ENCODE results near the gene IGF1.

The IGF1 gene

GRCh38 chr12:102480406-102480805 is at the start of gene IGF1:
IGF1 (minus strand) TSS chr12:102480563; CDS start chr12:102480381, 182 bp downstream.
- DNase-seq = no peak

- DNase-seq = no peak
Observed at GRCh38 chr12:102528111-102528510, 47.7 kb upstream of the IGF1 start.

GRCh38 chr12:102527171-102527720 is 46.9 kb upstream of the IGF1 start:
- no peak for DNase-seq

GRCh38 chr12:102526656-102527055 is 46.3 kb upstream of the IGF1 start:
- no peak for DNase-seq

GRCh38 chr12:102522768-102523167 is 42.4 kb upstream of the IGF1 start:
- DNase-seq = no peak

- DNase-seq = no peak
Observed at GRCh38 chr12:102521662-102522277, 41.4 kb upstream of the IGF1 start.

- no peak for DNase-seq
Observed at GRCh38 chr12:102518871-102519270, 38.5 kb upstream of the IGF1 start.

GRCh38 chr12:102514696-102515095 is 34.3 kb upstream of the IGF1 start:
- no peak for DNase-seq

GRCh38 chr12:102513739-102514138 is 33.4 kb upstream of the IGF1 start:
- no peak for DNase-seq

GRCh38 chr12:102513272-102513671 is 32.9 kb upstream of the IGF1 start:
- no peak for DNase-seq

GRCh38 chr12:102512523-102512922 is 32.2 kb upstream of the IGF1 start:
- no peak for DNase-seq

GRCh38 chr12:102511575-102511974 is 31.2 kb upstream of the IGF1 start:
- DNase-seq = no peak

GRCh38 chr12:102510463-102510862 is 30.1 kb upstream of the IGF1 start:
- DNase-seq = no peak

GRCh38 chr12:102510031-102510430 is 29.7 kb upstream of the IGF1 start:
- DNase-seq = no peak

- DNase-seq = no peak
Observed at GRCh38 chr12:102509123-102509626, 28.8 kb upstream of the IGF1 start.

GRCh38 chr12:102508052-102508451 is 27.7 kb upstream of the IGF1 start:
- no peak for DNase-seq

GRCh38 chr12:102507301-102507700 is 26.9 kb upstream of the IGF1 start:
- DNase-seq = no peak

GRCh38 chr12:102504871-102505270 is 24.5 kb upstream of the IGF1 start:
- no peak for DNase-seq

GRCh38 chr12:102504280-102504679 is 23.9 kb upstream of the IGF1 start:
- DNase-seq = no peak

- DNase-seq = no peak
Observed at GRCh38 chr12:102503831-102504230, 23.5 kb upstream of the IGF1 start.

GRCh38 chr12:102503056-102503681 is 22.8 kb upstream of the IGF1 start:
- DNase-seq = no peak

GRCh38 chr12:102501773-102502172 is 21.4 kb upstream of the IGF1 start:
- no peak for DNase-seq

GRCh38 chr12:102498471-102498870 is 18.1 kb upstream of the IGF1 start:
- no peak for DNase-seq

- DNase-seq = no peak
Observed at GRCh38 chr12:102497743-102498142, 17.4 kb upstream of the IGF1 start.
